Transverse colon (tissue), 4 donors: Measurements from ENCODE around the gene CDK15. TPM values are rescaled to one million over a fixed set of nuclear protein-coding genes. Genes with fewer than 3 reads are reported as not detected.
A peak's percentile ranks its signal among the peaks of the same experiment; 100 is the strongest.

ENCODE experiments used
- DNase-seq: peaks from one replicate; pipeline ENCODE4 v3.0.0-alpha.2; 2019
- H3K27ac ChIP-seq, 4 donors: fragments of 200-600 bp; sonication (generic); 2 replicates each; pipeline ENCODE4 v1.5.1; 2016 to 2018; ENCODE audit warnings: inconsistent platforms in 4 of 4
- H3K27me3 ChIP-seq: fragments of 200-600 bp; sonication (generic); 2 replicates; pipeline ENCODE4 v1.5.1; 2017; ENCODE audit warnings: inconsistent platforms
- H3K36me3 ChIP-seq, 4 donors: fragments of 200-600 bp; sonication (generic); 2 replicates each; pipeline ENCODE4 v1.5.1; 2017 to 2019; ENCODE audit warnings: inconsistent platforms in 4 of 4
- H3K4me1 ChIP-seq, 4 donors: fragments of 200-600 bp; sonication (generic); 2 replicates each; pipeline ENCODE4 v1.5.1; 2017 to 2020; ENCODE audit warnings: inconsistent platforms in 4 of 4
- H3K4me3 ChIP-seq, 4 donors: fragments of 200-600 bp; sonication (generic); 1 replicate in 1 of 4; 2 replicates in 3 of 4; pipeline versions ENCODE4 v1.5.1 to v1.6.1; 2017 to 2019; ENCODE audit warnings: inconsistent platforms in 4 of 4
- H3K9me3 ChIP-seq, 2 donors: fragments of 200-600 bp; sonication (generic); 2 replicates each; pipeline ENCODE4 v1.5.1; 2017 to 2019; ENCODE audit warnings: inconsistent platforms in 2 of 2
- CTCF ChIP-seq, 5 experiments: fragments of 200-600 bp in 3 of 5; fragments of 450-650 bp in 2 of 5; sonication (generic) in 3 of 5; IDR thresholded peaks; 1 replicate in 2 of 5; 2 replicates in 3 of 5; pipeline ENCODE4 v1.5.1; 2016 to 2017; ENCODE audit warnings: antibody characterized with exemption in 5 of 5, inconsistent platforms in 3 of 5, mild to moderate bottlenecking in 2 of 5, moderate library complexity in 1 of 5
- EP300 ChIP-seq: sonication (generic); formaldehyde crosslinking; IDR thresholded peaks from one replicate; pipeline ENCODE4 v1.6.1; 2017; ENCODE audit warnings: antibody characterized with exemption, low read depth
- POLR2A ChIP-seq: fragments of 450-650 bp; IDR thresholded peaks from one replicate; pipeline ENCODE4 v1.6.1; 2016; ENCODE audit warnings: antibody characterized with exemption, mild to moderate bottlenecking, moderate library complexity
- POLR2AphosphoS5 ChIP-seq, 3 donors: sonication (generic); formaldehyde crosslinking; IDR thresholded peaks; one replicate each; pipeline ENCODE4 v1.6.1; 2016; ENCODE audit warnings: antibody characterized with exemption in 3 of 3
- WGBS, 2 donors: methylation state at CpG; one replicate each; pipeline ENCODE4 v1.1.5; 2018; ENCODE audit warnings: low coverage in 1 of 2; 5-methylcytosine and 5-hydroxymethylcytosine counted together
- in situ Hi-C, 4 donors: fragments of 200-750 bp; cut with MboI; loops; one replicate each; pipeline versions ENCODE4 v1.15.0 to v1.15.1; 2017; ENCODE audit warnings: low sequenced_read_pairs in 3 of 4, low pct_ligation_motif_present in 1 of 4, low pct_unique_long_range_greater_than_20kb in 1 of 4
- intact Hi-C: fragments of 100-400 bp; cut with DNase I; formaldehyde crosslinking; loops from one replicate; pipeline ENCODE4 v1.15.1; 2023; ENCODE audit warnings: low total_unique reads
- total RNA-seq, 4 donors: library from RNA; depleted of rRNA; stranded (reverse); fragments of >200 nt; gene quantifications; one replicate each; pipeline ENCODE4 v1.1.0, GENCODE V29; 2016

The CDK15 gene
- under 1 TPM in 2 of 4 donors, not detected in 2; 0.14 to 0.79 TPM for total RNA-seq

- H3K4me1 ChIP-seq = no peaks in the 10 kb centered on the region
- H3K27me3 ChIP-seq = peaks cover 9% of the 10 kb centered on the region
- intact Hi-C loops (no loop called here), in situ Hi-C loops (no loop called here)
- no peaks in the 10 kb centered on the region for H3K9me3 ChIP-seq
- H3K4me3 ChIP-seq = no peak within 1 kb of the TSS
- H3K27ac ChIP-seq = peak within 1 kb of the TSS in 3 of 4 donors; percentile 24 to 33 (median 31)
- WGBS, 2 donors = 45 to 57% methylated on average over 8 to 10 of the region's 10 CpGs
- no peaks in the 10 kb centered on the region for H3K36me3 ChIP-seq
- TF ChIP-seq EP300 = no peak
- no peak for TF ChIP-seq CTCF (IDR thresholded peaks at IDR 0.05)
- no peak for TF ChIP-seq POLR2AphosphoS5 (IDR thresholded peaks at IDR 0.05)
- no peak for TF ChIP-seq POLR2A
- no peak for DNase-seq
Measured at GRCh38 chr2:201806442-201807170, at the start of gene CDK15. Gene CDK15 (plus strand): TSS chr2:201806537. CDS start chr2:201806665, 128 bp downstream.

GRCh38 chr2:201758234-201758633 lies 48.1 kb upstream of the CDK15 start:
- no peaks in the 10 kb centered on the region for H3K27me3 ChIP-seq
- DNase-seq = no peak
- H3K9me3 ChIP-seq = no peaks in the 10 kb centered on the region
- H3K36me3 ChIP-seq = peaks cover 0 to 6% (median 0%) of the 10 kb centered on the region in 4 donors
- WGBS, 2 donors = 0 to 46% methylated on average over 1 of the region's 1 CpG
- no peak overlapping the region for H3K4me3 ChIP-seq
- in situ Hi-C loops = no loop called here
- TF ChIP-seq POLR2A = no peak
- no peak for TF ChIP-seq POLR2AphosphoS5 (IDR thresholded peaks at IDR 0.05)
- TF ChIP-seq EP300 = no peak
- no peak for TF ChIP-seq CTCF (IDR thresholded peaks at IDR 0.05)
- intact Hi-C loops = no loop called here
- H3K27ac ChIP-seq = no peak overlapping the region
- peaks cover 0 to 14% (median 1%) of the 10 kb centered on the region in 4 donors for H3K4me1 ChIP-seq

GRCh38 chr2:201758873-201759272 lies 47.5 kb upstream of the CDK15 start:
- no peak for DNase-seq
- H3K4me1 ChIP-seq = peaks cover 0 to 14% (median 1%) of the 10 kb centered on the region in 4 donors
- no peaks in the 10 kb centered on the region for H3K9me3 ChIP-seq
- H3K4me3 ChIP-seq = no peak overlapping the region
- intact Hi-C loops = no loop called here
- H3K27me3 ChIP-seq = no peaks in the 10 kb centered on the region
- TF ChIP-seq EP300 = no peak
- TF ChIP-seq POLR2AphosphoS5 (IDR thresholded peaks at IDR 0.05) = no peak
- TF ChIP-seq POLR2A = no peak
- no peak for TF ChIP-seq CTCF (IDR thresholded peaks at IDR 0.05)
- H3K36me3 ChIP-seq = peaks cover 0 to 6% (median 0%) of the 10 kb centered on the region in 4 donors
- 60 to 62% methylated on average over 3 of the region's 3 CpGs for WGBS, 2 donors
- no peak overlapping the region for H3K27ac ChIP-seq
- in situ Hi-C loops = no loop called here

GRCh38 chr2:201759567-201759966 lies 46.8 kb upstream of the CDK15 start:
- in situ Hi-C loops = no loop called here
- no peak overlapping the region for H3K27ac ChIP-seq
- no peaks in the 10 kb centered on the region for H3K9me3 ChIP-seq
- H3K27me3 ChIP-seq = no peaks in the 10 kb centered on the region
- no peak for DNase-seq
- no peak overlapping the region for H3K4me3 ChIP-seq
- peaks cover 0 to 6% (median 0%) of the 10 kb centered on the region in 4 donors for H3K36me3 ChIP-seq
- TF ChIP-seq EP300 (no peak), POLR2AphosphoS5 (IDR thresholded peaks at IDR 0.05) (no peak), POLR2A (no peak), CTCF (IDR thresholded peaks at IDR 0.05) (no peak)
- intact Hi-C loops = no loop called here
- peaks cover 0 to 14% (median 1%) of the 10 kb centered on the region in 4 donors for H3K4me1 ChIP-seq
- 96 to 100% methylated on average over 1 of the region's 1 CpG for WGBS, 2 donors
